Neural progenitor cell (in vitro differentiated cells): ENCODE measurements around the gene WDR81. TPM values are rescaled to one million over a fixed set of nuclear protein-coding genes. Genes with fewer than 3 reads are reported as not detected.
A peak's percentile ranks its signal among the peaks of the same experiment; 100 is the strongest.

ENCODE experiments used
- DNase-seq: peaks from one replicate; pipeline ENCODE4 v3.0.0-alpha.2; 2016; ENCODE audit warnings: low spot score
- H2AFZ ChIP-seq: fragments of 200-600 bp; sonication (generic); replicated peaks from 2 replicates; pipeline ENCODE4 v1.6.1; 2016; ENCODE audit warnings: antibody characterized with exemption
- H3F3A ChIP-seq: fragments of 200-600 bp; sonication (generic); 2 replicates; pipeline ENCODE4 v1.6.1; 2016; ENCODE audit warnings: antibody characterized with exemption, low read depth
- H3K27ac ChIP-seq: fragments of 200-600 bp; sonication (generic); 2 replicates; pipeline ENCODE4 v1.5.1; 2016; ENCODE audit warnings: mild to moderate bottlenecking
- H3K27me3 ChIP-seq: fragments of 200-600 bp; sonication (generic); 2 replicates; pipeline ENCODE4 v1.6.1; 2016; ENCODE audit warnings: mild to moderate bottlenecking, moderate library complexity
- H3K36me3 ChIP-seq: fragments of 200-600 bp; sonication (generic); 2 replicates; pipeline ENCODE4 v1.5.1; 2016
- H3K4me1 ChIP-seq: fragments of 200-600 bp; sonication (generic); 2 replicates; pipeline ENCODE4 v1.6.1; 2016; ENCODE audit warnings: mixed run types
- H3K4me2 ChIP-seq: fragments of 200-600 bp; sonication (generic); 2 replicates; pipeline ENCODE4 v1.6.1; 2016
- H3K4me3 ChIP-seq: fragments of 200-600 bp; sonication (generic); 2 replicates; pipeline ENCODE4 v1.5.1; 2016
- H3K79me2 ChIP-seq: fragments of 200-600 bp; sonication (generic); 2 replicates; pipeline ENCODE4 v1.6.1; 2016; ENCODE audit warnings: low read depth
- H3K9ac ChIP-seq: fragments of 200-600 bp; sonication (generic); 2 replicates; pipeline ENCODE4 v1.6.1; 2016
- H3K9me3 ChIP-seq: fragments of 200-600 bp; sonication (generic); 2 replicates; pipeline ENCODE4 v1.5.1; 2016; ENCODE audit warnings: low read depth
- H4K20me1 ChIP-seq: fragments of 200-600 bp; sonication (generic); 2 replicates; pipeline ENCODE4 v1.6.1; 2016; ENCODE audit warnings: low read depth
- H3K27ac Mint-ChIP-seq: 3 replicates; pipeline ENCODE4 v1.8.0; 2021; ENCODE audit warnings: mixed read lengths
- H3K27me3 Mint-ChIP-seq: 2 replicates; pipeline ENCODE4 v1.8.0; 2022; ENCODE audit warnings: low read depth, mild to moderate bottlenecking, inconsistent platforms, moderate library complexity, mixed read lengths; ENCODE audit not compliant: insufficient read depth
- H3K36me3 Mint-ChIP-seq: 3 replicates; pipeline ENCODE4 v1.8.0; 2021; ENCODE audit warnings: mixed read lengths
- H3K4me1 Mint-ChIP-seq: 3 replicates; pipeline ENCODE4 v1.8.0; 2021; ENCODE audit warnings: mixed read lengths
- H3K4me3 Mint-ChIP-seq: 3 replicates; pipeline ENCODE4 v1.8.0; 2021; ENCODE audit warnings: mild to moderate bottlenecking, moderate library complexity, mixed read lengths
- H3K9me3 Mint-ChIP-seq: 3 replicates; pipeline ENCODE4 v1.8.0; 2020; ENCODE audit warnings: mixed read lengths
- CTCF ChIP-seq: fragments of 200-600 bp; sonication (generic); IDR thresholded peaks from 2 replicates; pipeline ENCODE4 v1.5.1; 2017; ENCODE audit warnings: antibody characterized with exemption, mild to moderate bottlenecking
- EZH2 ChIP-seq: fragments of 200-600 bp; sonication (generic); IDR thresholded peaks from 2 replicates; pipeline ENCODE4 v1.6.1; 2017; ENCODE audit warnings: antibody characterized with exemption, mild to moderate bottlenecking, moderate library complexity
- EZH2phosphoT487 ChIP-seq: fragments of 200-600 bp; sonication (generic); IDR thresholded peaks from 2 replicates; pipeline ENCODE4 v1.6.1; 2017; ENCODE audit warnings: antibody characterized with exemption
- total RNA-seq: library from RNA; depleted of rRNA; stranded (reverse); fragments of >200 nt; gene quantifications from 2 replicates; pipeline ENCODE4 v1.2.3, GENCODE V29; 2015; ENCODE audit warnings: low replicate concordance

WDR81 gene
- total RNA-seq, 1 donor from 2014 or later = 1.9 TPM

GRCh38 chr17:1783834-1784611 is 59.5 kb downstream of the WDR81 start:
- Histone ChIP-seq H3K27me3 (no peaks in the 10 kb centered on the region), H2AFZ (no peak overlapping the region), H3K79me2 (no peaks in the 10 kb centered on the region), H3K9ac (no peak overlapping the region), H3K4me1 (no peaks in the 10 kb centered on the region), H4K20me1 (no peaks in the 10 kb centered on the region), H3K9me3 (no peaks in the 10 kb centered on the region), H3K4me3 (no peak overlapping the region), H3K4me2 (no peak overlapping the region), H3K27ac (no peak overlapping the region), H3K36me3 (no peaks in the 10 kb centered on the region), H3F3A (no peaks in the 10 kb centered on the region)
- Mint-ChIP-seq H3K27me3 (no peaks in the 10 kb centered on the region), H3K27ac (peak overlapping the region; percentile 65), H3K4me3 (no peak overlapping the region), H3K36me3 (peaks cover 26% of the 10 kb centered on the region), H3K4me1 (peaks cover 6% of the 10 kb centered on the region), H3K9me3 (no peaks in the 10 kb centered on the region)
- TF ChIP-seq EZH2phosphoT487 (no peak), EZH2 (no peak), CTCF (peak; percentile 67)
- DNase-seq = peak; percentile 65

- H3K4me2 ChIP-seq = no peak overlapping the region
- Mint-ChIP-seq H3K4me3 (no peak overlapping the region), H3K4me1 (peaks cover 6% of the 10 kb centered on the region), H3K36me3 (peaks cover 26% of the 10 kb centered on the region), H3K9me3 (no peaks in the 10 kb centered on the region), H3K27ac (no peak overlapping the region), H3K27me3 (no peaks in the 10 kb centered on the region)
- no peak overlapping the region for H3K9ac ChIP-seq
- no peaks in the 10 kb centered on the region for H3K4me1 ChIP-seq
- no peak overlapping the region for H3K4me3 ChIP-seq
- no peak for DNase-seq
- peaks cover 4% of the 10 kb centered on the region for H3K79me2 ChIP-seq
- TF ChIP-seq EZH2 (no peak), CTCF (no peak), EZH2phosphoT487 (no peak)
- H3K27ac ChIP-seq = no peak overlapping the region
- no peaks in the 10 kb centered on the region for H3K27me3 ChIP-seq
- no peaks in the 10 kb centered on the region for H4K20me1 ChIP-seq
- H3F3A ChIP-seq = no peaks in the 10 kb centered on the region
- H2AFZ ChIP-seq = no peak overlapping the region
- H3K9me3 ChIP-seq = no peaks in the 10 kb centered on the region
- H3K36me3 ChIP-seq = no peaks in the 10 kb centered on the region
Observed at GRCh38 chr17:1785930-1786329, 61.4 kb downstream of the WDR81 start.

DNA sequence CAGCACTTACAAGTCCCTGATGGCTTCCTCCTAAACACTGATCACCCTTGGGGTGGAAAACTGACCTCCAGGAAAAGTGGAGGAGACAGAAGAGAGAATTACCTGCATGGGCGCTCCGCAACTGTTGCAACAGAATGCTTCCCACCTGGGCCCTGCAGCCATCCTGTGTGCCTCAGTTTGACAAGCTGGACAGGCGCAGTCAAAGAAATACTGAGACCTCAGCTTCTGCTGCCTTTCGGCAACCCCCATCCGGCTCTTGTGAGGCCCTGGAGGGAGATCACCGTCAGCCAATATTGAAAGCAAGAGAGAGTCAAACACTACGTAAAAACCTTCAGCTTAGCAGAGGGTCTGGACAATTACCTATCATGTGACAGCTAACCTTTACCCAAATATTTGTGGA is 62.2 kb downstream of the WDR81 start:
- Histone ChIP-seq H3F3A (no peaks in the 10 kb centered on the region), H2AFZ (no peak overlapping the region), H3K27me3 (no peaks in the 10 kb centered on the region), H4K20me1 (no peaks in the 10 kb centered on the region), H3K4me3 (no peak overlapping the region), H3K9me3 (no peaks in the 10 kb centered on the region), H3K79me2 (peaks cover 4% of the 10 kb centered on the region), H3K27ac (no peak overlapping the region), H3K36me3 (no peaks in the 10 kb centered on the region), H3K4me2 (no peak overlapping the region), H3K4me1 (no peaks in the 10 kb centered on the region), H3K9ac (no peak overlapping the region)
- H3K27ac Mint-ChIP-seq = no peak overlapping the region
- no peaks in the 10 kb centered on the region for H3K27me3 Mint-ChIP-seq
- DNase-seq = no peak
- H3K9me3 Mint-ChIP-seq = no peaks in the 10 kb centered on the region
- peaks cover 29% of the 10 kb centered on the region for H3K36me3 Mint-ChIP-seq
- H3K4me1 Mint-ChIP-seq = peaks cover 6% of the 10 kb centered on the region
- no peak overlapping the region for H3K4me3 Mint-ChIP-seq
- TF ChIP-seq EZH2 = no peak
- no peak for TF ChIP-seq EZH2phosphoT487
- TF ChIP-seq CTCF = no peak
